Sigmoid colon (tissue), 4 donors: ENCODE data around the gene PAX5.

Experiments
- CTCF ChIP-seq, 4 experiments: fragments of 450-650 bp in 3 of 4; fragments of 200-600 bp in 1 of 4; IDR thresholded peaks; one replicate each; pipeline ENCODE4 v1.5.1; 2016 to 2019; ENCODE audit warnings: antibody characterized with exemption in 4 of 4, mild to moderate bottlenecking in 3 of 4, moderate library complexity in 2 of 4
- POLR2AphosphoS5 ChIP-seq, 4 donors: sonication (generic); formaldehyde crosslinking; IDR thresholded peaks; one replicate each; pipeline ENCODE4 v1.6.1; 2017; ENCODE audit warnings: antibody characterized with exemption in 4 of 4

DNA sequence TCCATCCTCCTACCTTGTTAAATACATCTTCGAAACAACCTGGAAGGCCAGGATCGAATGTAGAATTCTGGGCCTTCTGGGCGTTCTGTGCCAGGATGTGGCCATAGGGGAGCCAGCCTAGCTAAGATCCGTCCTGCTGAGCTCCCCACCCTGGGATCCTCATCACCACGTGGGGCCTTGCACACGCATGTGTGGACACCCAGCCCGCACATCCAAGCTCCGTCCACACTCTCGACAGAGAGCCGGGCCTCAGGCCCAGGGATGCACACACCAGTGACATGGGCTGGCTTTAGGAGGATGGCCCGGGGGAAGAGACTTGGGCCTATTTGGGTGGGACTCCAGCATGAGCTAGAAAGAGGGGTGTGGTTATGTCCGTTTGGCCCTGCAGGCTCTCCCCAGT, 154.0 kb downstream of the PAX5 start:
- TF ChIP-seq CTCF (IDR thresholded peaks at IDR 0.05) (no peak), POLR2AphosphoS5 (IDR thresholded peaks at IDR 0.05) (no peak)
